Measurements from ENCODE around the gene BAHCC1.

The BAHCC1 gene

DNA sequence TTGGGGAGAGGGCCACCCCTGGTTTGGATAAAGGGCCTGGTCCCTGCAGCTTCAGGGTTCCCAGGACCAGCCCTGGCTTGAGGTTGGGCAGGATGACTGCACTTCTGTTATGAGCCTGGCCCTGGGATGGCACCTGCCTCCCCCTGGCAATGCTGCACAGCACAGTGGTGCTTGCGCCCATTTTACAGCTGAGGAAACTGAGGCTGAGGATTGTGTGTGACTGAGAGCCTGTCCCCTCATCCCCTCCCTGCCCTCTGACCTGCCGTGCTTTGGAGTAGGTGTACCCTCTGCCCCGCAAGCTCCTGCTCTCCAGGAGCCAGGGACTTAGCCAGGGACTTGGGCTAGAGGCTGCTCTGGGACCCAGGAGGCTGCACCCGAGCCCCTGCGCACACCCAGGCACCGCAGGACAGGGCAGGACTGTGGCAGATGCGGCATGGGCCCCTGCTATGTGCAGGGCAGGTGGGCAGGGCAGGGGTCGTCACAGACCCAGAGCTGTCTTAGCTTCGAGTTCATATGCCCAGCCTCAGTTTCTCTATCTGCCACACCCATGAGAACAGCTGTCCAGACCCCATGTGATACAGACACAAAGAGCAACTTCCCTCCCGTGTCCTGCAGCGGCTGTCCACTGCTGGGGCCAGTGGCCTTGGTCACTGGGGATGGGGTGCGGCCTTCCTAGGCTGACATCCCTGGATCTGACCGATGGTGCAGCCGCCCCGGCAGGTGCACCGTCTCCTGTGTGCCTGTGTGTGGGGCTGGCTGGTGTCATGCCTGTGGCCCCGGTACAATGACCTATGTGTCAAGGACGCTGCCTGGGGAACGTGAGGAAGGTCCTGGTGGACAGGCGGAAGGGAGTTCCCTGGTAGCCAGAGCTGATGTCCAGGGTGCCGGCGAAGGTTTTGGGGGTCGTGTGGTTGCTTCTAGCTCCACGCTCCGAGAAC lies 36.6 kb downstream of the BAHCC1 start:
- no peak for TF ChIP-seq GLIS3 (CRISPR knock-in tag; IDR thresholded peaks at IDR 0.05)
- TF ChIP-seq, protein P1, sequence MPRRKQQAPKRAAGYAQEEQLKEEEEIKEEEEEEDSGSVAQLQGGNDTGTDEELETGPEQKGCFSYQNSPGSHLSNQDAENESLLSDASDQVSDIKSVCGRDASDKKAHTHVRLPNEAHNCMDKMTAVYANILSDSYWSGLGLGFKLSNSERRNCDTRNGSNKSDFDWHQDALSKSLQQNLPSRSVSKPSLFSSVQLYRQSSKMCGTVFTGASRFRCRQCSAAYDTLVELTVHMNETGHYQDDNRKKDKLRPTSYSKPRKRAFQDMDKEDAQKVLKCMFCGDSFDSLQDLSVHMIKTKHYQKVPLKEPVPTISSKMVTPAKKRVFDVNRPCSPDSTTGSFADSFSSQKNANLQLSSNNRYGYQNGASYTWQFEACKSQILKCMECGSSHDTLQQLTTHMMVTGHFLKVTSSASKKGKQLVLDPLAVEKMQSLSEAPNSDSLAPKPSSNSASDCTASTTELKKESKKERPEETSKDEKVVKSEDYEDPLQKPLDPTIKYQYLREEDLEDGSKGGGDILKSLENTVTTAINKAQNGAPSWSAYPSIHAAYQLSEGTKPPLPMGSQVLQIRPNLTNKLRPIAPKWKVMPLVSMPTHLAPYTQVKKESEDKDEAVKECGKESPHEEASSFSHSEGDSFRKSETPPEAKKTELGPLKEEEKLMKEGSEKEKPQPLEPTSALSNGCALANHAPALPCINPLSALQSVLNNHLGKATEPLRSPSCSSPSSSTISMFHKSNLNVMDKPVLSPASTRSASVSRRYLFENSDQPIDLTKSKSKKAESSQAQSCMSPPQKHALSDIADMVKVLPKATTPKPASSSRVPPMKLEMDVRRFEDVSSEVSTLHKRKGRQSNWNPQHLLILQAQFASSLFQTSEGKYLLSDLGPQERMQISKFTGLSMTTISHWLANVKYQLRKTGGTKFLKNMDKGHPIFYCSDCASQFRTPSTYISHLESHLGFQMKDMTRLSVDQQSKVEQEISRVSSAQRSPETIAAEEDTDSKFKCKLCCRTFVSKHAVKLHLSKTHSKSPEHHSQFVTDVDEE (CRISPR knock-in tag; IDR thresholded peaks at IDR 0.05): no peak
- no peak for TF ChIP-seq ZFP30 (CRISPR knock-in tag; IDR thresholded peaks at IDR 0.05)
- no peak for TF ChIP-seq TCF4 (CRISPR knock-in tag; IDR thresholded peaks at IDR 0.05; ENCODE audit: borderline replicate concordance)
- TF ChIP-seq CSDC2 (CRISPR knock-in tag; IDR thresholded peaks at IDR 0.05): no peak
- ATAC-seq: no peak

DNA sequence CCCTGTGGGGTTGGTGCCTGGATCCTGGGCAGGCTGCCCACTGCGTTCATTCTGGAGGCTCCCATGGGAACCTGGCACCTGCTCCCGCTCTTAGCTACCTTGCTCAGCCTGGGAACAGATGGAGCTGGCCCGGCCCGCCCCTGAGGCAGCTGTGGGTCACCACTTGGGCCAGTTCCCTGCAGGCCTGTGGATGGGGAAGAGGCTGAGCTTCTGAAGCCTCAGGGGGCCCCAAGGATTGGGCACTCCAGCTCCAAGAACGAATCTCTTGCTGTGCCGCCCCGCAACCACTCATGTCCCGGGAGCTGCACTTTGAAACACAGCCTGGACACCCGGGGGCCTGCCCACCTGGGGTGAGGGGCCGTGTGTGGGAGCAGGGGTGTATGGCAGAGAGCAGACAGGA lies 37.7 kb downstream of the BAHCC1 start:
- TF ChIP-seq CREB5 (CRISPR knock-in tag; IDR thresholded peaks at IDR 0.05; ENCODE audit: low read depth): no peak
- no peak for TF ChIP-seq SNAI2 (CRISPR knock-in tag; IDR thresholded peaks at IDR 0.05)
- no peak for TF ChIP-seq CSDC2 (CRISPR knock-in tag; IDR thresholded peaks at IDR 0.05)
- no peak for TF ChIP-seq OSR1 (CRISPR knock-in tag; IDR thresholded peaks at IDR 0.05)
- TF ChIP-seq, protein P2, sequence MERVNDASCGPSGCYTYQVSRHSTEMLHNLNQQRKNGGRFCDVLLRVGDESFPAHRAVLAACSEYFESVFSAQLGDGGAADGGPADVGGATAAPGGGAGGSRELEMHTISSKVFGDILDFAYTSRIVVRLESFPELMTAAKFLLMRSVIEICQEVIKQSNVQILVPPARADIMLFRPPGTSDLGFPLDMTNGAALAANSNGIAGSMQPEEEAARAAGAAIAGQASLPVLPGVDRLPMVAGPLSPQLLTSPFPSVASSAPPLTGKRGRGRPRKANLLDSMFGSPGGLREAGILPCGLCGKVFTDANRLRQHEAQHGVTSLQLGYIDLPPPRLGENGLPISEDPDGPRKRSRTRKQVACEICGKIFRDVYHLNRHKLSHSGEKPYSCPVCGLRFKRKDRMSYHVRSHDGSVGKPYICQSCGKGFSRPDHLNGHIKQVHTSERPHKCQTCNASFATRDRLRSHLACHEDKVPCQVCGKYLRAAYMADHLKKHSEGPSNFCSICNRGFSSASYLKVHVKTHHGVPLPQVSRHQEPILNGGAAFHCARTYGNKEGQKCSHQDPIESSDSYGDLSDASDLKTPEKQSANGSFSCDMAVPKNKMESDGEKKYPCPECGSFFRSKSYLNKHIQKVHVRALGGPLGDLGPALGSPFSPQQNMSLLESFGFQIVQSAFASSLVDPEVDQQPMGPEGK (CRISPR knock-in tag; IDR thresholded peaks at IDR 0.05; ENCODE audit: borderline replicate concordance): no peak
- TF ChIP-seq, protein P1 (CRISPR knock-in tag; IDR thresholded peaks at IDR 0.05): no peak
- TF ChIP-seq TCF4 (CRISPR knock-in tag; IDR thresholded peaks at IDR 0.05; ENCODE audit: borderline replicate concordance): no peak
- no peak for TF ChIP-seq CSRNP3 (CRISPR knock-in tag; IDR thresholded peaks at IDR 0.05)
- no peak for TF ChIP-seq TOX (CRISPR knock-in tag; IDR thresholded peaks at IDR 0.05; ENCODE audit: borderline replicate concordance)
- no peak for TF ChIP-seq ARNTL (CRISPR knock-in tag; IDR thresholded peaks at IDR 0.05; ENCODE audit: borderline replicate concordance, low read depth)
- TF ChIP-seq RARB (CRISPR knock-in tag; IDR thresholded peaks at IDR 0.05): no peak
- TF ChIP-seq PPARA (CRISPR knock-in tag; IDR thresholded peaks at IDR 0.05; ENCODE audit: borderline replicate concordance): no peak
- TF ChIP-seq ESRRG (CRISPR knock-in tag; IDR thresholded peaks at IDR 0.05): no peak
- no peak for TF ChIP-seq ISL1 (CRISPR knock-in tag; IDR thresholded peaks at IDR 0.05)
- TF ChIP-seq, protein P3, sequence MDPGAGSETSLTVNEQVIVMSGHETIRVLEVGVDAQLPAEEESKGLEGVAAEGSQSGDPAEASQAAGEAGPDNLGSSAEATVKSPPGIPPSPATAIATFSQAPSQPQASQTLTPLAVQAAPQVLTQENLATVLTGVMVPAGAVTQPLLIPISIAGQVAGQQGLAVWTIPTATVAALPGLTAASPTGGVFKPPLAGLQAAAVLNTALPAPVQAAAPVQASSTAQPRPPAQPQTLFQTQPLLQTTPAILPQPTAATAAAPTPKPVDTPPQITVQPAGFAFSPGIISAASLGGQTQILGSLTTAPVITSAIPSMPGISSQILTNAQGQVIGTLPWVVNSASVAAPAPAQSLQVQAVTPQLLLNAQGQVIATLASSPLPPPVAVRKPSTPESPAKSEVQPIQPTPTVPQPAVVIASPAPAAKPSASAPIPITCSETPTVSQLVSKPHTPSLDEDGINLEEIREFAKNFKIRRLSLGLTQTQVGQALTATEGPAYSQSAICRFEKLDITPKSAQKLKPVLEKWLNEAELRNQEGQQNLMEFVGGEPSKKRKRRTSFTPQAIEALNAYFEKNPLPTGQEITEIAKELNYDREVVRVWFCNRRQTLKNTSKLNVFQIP (CRISPR knock-in tag; IDR thresholded peaks at IDR 0.05; ENCODE audit: borderline replicate concordance, low read depth): no peak
- no peak for TF ChIP-seq ZNF70 (CRISPR knock-in tag; IDR thresholded peaks at IDR 0.05)
- no peak for TF ChIP-seq ZC3H10 (CRISPR knock-in tag; IDR thresholded peaks at IDR 0.05)
- no peak for TF ChIP-seq ZFP30 (CRISPR knock-in tag; IDR thresholded peaks at IDR 0.05)
- no peak for TF ChIP-seq ZFP3 (CRISPR knock-in tag; IDR thresholded peaks at IDR 0.05)
- no peak for ATAC-seq

Data from SK-N-SH treated with all-trans-retinoic acid at 6 μM for 48 hours (cell line).